GM12872 (cell line): ENCODE measurements around the gene PTPRQ.

Experiments used
- CTCF ChIP-seq: IDR thresholded peaks from 3 replicates; pipeline ENCODE4 v1.5.1; 2011; ENCODE audit warnings: low read depth, mild to moderate bottlenecking, low read length, moderate library complexity; ENCODE audit not compliant: insufficient read depth

Gene PTPRQ

GRCh38 chr12:80712866-80713265 lies 268.8 kb downstream of the PTPRQ start:
- no peak for TF ChIP-seq CTCF

- TF ChIP-seq CTCF, result no peak
Observed at GRCh38 chr12:80713419-80713818, 269.4 kb downstream of the PTPRQ start.

GRCh38 chr12:80714055-80714454 lies 270.0 kb downstream of the PTPRQ start:
- TF ChIP-seq CTCF, result no peak

- TF ChIP-seq CTCF, result no peak
Observed at GRCh38 chr12:80714846-80715245, 270.8 kb downstream of the PTPRQ start.

- TF ChIP-seq CTCF, result no peak
Observed at GRCh38 chr12:80715713-80716249, 271.7 kb downstream of the PTPRQ start.

GRCh38 chr12:80716696-80717469 lies 272.8 kb downstream of the PTPRQ start, which contains the start of gene MYF5:
Gene MYF5, plus strand, starts transcription at chr12:80716912. Its CDS starts 152 bp downstream, at chr12:80717064.
- no peak for TF ChIP-seq CTCF

- no peak for TF ChIP-seq CTCF
Observed at GRCh38 chr12:80717856-80718255, 273.8 kb downstream of the PTPRQ start.
